WTC11 (cell line): ENCODE data around the gene SYT8. TPM values are rescaled to one million over a fixed set of nuclear protein-coding genes. Genes with fewer than 3 reads are reported as not detected.

ENCODE experiments used
- ATAC-seq: fragments of 200-7000 bp; cut with Tn5 transposase; 2 replicates; pipeline ENCODE4 v1.10.0; 2021; ENCODE audit warnings: mild to moderate bottlenecking, moderate library complexity
- CTCF ChIA-PET: fragments of 300-600 bp; sonication (Branson Sonifier 250); formaldehyde crosslinking; loops from one replicate; lab custom pipeline; 2021; ENCODE audit warnings: antibody characterized with exemption; lab: Charles Lee
- POLR2A ChIA-PET: fragments of 350-600 bp; sonication (Branson Sonifier 250); formaldehyde crosslinking; loops from one replicate; lab custom pipeline; 2021; ENCODE audit warnings: antibody characterized with exemption; lab: Charles Lee
- DNase-seq: peaks from one replicate; pipeline ENCODE4 v3.0.0; 2021; ENCODE audit warnings: low spot score
- H3K27ac Mint-ChIP-seq: 2 replicates; pipeline ENCODE4 v1.8.0; 2021; ENCODE audit warnings: mixed read lengths
- H3K27me3 Mint-ChIP-seq: 2 replicates; pipeline ENCODE4 v1.8.0; 2021; ENCODE audit warnings: low read depth, mild to moderate bottlenecking, moderate library complexity, mixed read lengths
- H3K36me3 Mint-ChIP-seq: 2 replicates; pipeline ENCODE4 v1.8.0; 2021; ENCODE audit warnings: mixed read lengths
- H3K4me1 Mint-ChIP-seq: 2 replicates; pipeline ENCODE4 v1.8.0; 2022; ENCODE audit warnings: mixed read lengths
- H3K4me3 Mint-ChIP-seq: 2 replicates; pipeline ENCODE4 v1.8.0; 2021; ENCODE audit warnings: mild to moderate bottlenecking, moderate library complexity, mixed read lengths
- H3K9me3 Mint-ChIP-seq: 2 replicates; pipeline ENCODE4 v1.8.0; 2021; ENCODE audit warnings: mixed read lengths
- AFF4 ChIP-seq: sonication (generic); formaldehyde crosslinking; IDR thresholded peaks from 2 replicates; pipeline ENCODE4 v1.8.1; 2023; ENCODE audit warnings: mild to moderate bottlenecking, missing genetic modification reagents, borderline replicate concordance
- AR ChIP-seq: fragments of 250-450 bp; sonication (Bioruptor Pico); IDR thresholded peaks from 2 replicates; pipeline ENCODE4 v1.9.0; 2021; ENCODE audit warnings: mild to moderate bottlenecking
- ATF1 ChIP-seq: sonication (generic); formaldehyde crosslinking; IDR thresholded peaks from 2 replicates; pipeline ENCODE4 v1.8.1; 2023; ENCODE audit warnings: mild to moderate bottlenecking, moderate library complexity, missing genetic modification reagents
- CREM ChIP-seq: sonication (generic); formaldehyde crosslinking; IDR thresholded peaks from 2 replicates; pipeline ENCODE4 v1.8.1; 2022; ENCODE audit warnings: mild to moderate bottlenecking, missing genetic modification reagents, moderate library complexity
- CTCF ChIP-seq: fragments of 200-600 bp; IDR thresholded peaks from 2 replicates; pipeline ENCODE4 v1.8.0; 2022; ENCODE audit warnings: antibody characterized with exemption
- E2F1 ChIP-seq: sonication (generic); formaldehyde crosslinking; IDR thresholded peaks from 2 replicates; pipeline ENCODE4 v1.8.0; 2022; ENCODE audit warnings: mild to moderate bottlenecking, missing genetic modification reagents
- ELF4 ChIP-seq: sonication (generic); formaldehyde crosslinking; IDR thresholded peaks from 2 replicates; pipeline ENCODE4 v1.8.1; 2022; ENCODE audit warnings: low read depth, mild to moderate bottlenecking, moderate library complexity, missing genetic modification reagents
- ESRRA ChIP-seq: sonication (generic); formaldehyde crosslinking; IDR thresholded peaks from 2 replicates; pipeline ENCODE4 v1.8.1; 2022; ENCODE audit warnings: mild to moderate bottlenecking, missing genetic modification reagents, borderline replicate concordance
- FOXP1 ChIP-seq: sonication (generic); formaldehyde crosslinking; IDR thresholded peaks from 2 replicates; pipeline ENCODE4 v1.8.0; 2022; ENCODE audit warnings: missing genetic modification reagents, mild to moderate bottlenecking, moderate library complexity, borderline replicate concordance
- JAZF1 ChIP-seq: fragments of 250-450 bp; sonication (Bioruptor Pico); IDR thresholded peaks from 2 replicates; pipeline ENCODE4 v1.9.0; 2021; ENCODE audit warnings: moderate library complexity, mild to moderate bottlenecking, inconsistent platforms
- JUN ChIP-seq: sonication (generic); formaldehyde crosslinking; IDR thresholded peaks from 2 replicates; pipeline ENCODE4 v1.8.0; 2023; ENCODE audit warnings: mild to moderate bottlenecking, missing genetic modification reagents
- NR3C1 ChIP-seq: sonication (generic); formaldehyde crosslinking; conservative IDR thresholded peaks from 2 replicates; pipeline ENCODE4 v1.8.1; 2023; ENCODE audit warnings: low read depth, mild to moderate bottlenecking, missing genetic modification reagents
- OVOL2 ChIP-seq: fragments of 250-450 bp; sonication (Bioruptor Pico); IDR thresholded peaks from 2 replicates; pipeline ENCODE4 v1.9.0; 2021; ENCODE audit warnings: mild to moderate bottlenecking, borderline replicate concordance
- PREB ChIP-seq: sonication (generic); formaldehyde crosslinking; IDR thresholded peaks from 2 replicates; pipeline ENCODE4 v1.8.1; 2022; ENCODE audit warnings: mild to moderate bottlenecking, missing genetic modification reagents, moderate library complexity, borderline replicate concordance
- SMAD4 ChIP-seq: sonication (generic); formaldehyde crosslinking; IDR thresholded peaks from 2 replicates; pipeline ENCODE4 v1.8.0; 2022; ENCODE audit warnings: mild to moderate bottlenecking, missing genetic modification reagents
- SP1 ChIP-seq: sonication (generic); formaldehyde crosslinking; conservative IDR thresholded peaks from 2 replicates; pipeline ENCODE4 v1.8.1; 2022; ENCODE audit warnings: missing genetic modification reagents
- USF2 ChIP-seq: sonication (generic); formaldehyde crosslinking; IDR thresholded peaks from 2 replicates; pipeline ENCODE4 v1.8.1; 2023; ENCODE audit warnings: mild to moderate bottlenecking, missing genetic modification reagents, moderate library complexity
- ZBTB43 ChIP-seq: sonication (generic); formaldehyde crosslinking; IDR thresholded peaks from 2 replicates; pipeline ENCODE4 v1.8.1; 2023; ENCODE audit warnings: mild to moderate bottlenecking, missing genetic modification reagents
- ZNF281 ChIP-seq: sonication (generic); formaldehyde crosslinking; IDR thresholded peaks from 2 replicates; pipeline ENCODE4 v1.8.0; 2023; ENCODE audit warnings: mild to moderate bottlenecking, missing genetic modification reagents
- ZNF423 ChIP-seq: fragments of 250-450 bp; sonication (Bioruptor Pico); IDR thresholded peaks from 2 replicates; pipeline ENCODE4 v2.1.2; 2022; ENCODE audit warnings: mild to moderate bottlenecking, moderate library complexity
- ZNF671 ChIP-seq: fragments of 250-450 bp; sonication (Bioruptor Pico); IDR thresholded peaks from 2 replicates; pipeline ENCODE4 v1.8.0; 2021; ENCODE audit warnings: mild to moderate bottlenecking
- total RNA-seq: library from RNA; stranded (reverse); gene quantifications from 3 replicates; pipeline ENCODE4 v1.2.3, GENCODE V29; 2021

Gene SYT8
- total RNA-seq, 1 experiment from 2014 or later, result 0.37 TPM

GRCh38 chr11:1832211-1832919 is 2.4 kb upstream of the SYT8 start:
- Mint-ChIP-seq H3K9me3 (no peaks in the 10 kb centered on the region), H3K4me3 (peak overlapping the region; percentile 49), H3K36me3 (no peaks in the 10 kb centered on the region), H3K4me1 (0 out of 2 replicates have a peak, but pooled peaks cover 2% of the 10 kb centered on the region), H3K27me3 (peaks cover 5% of the 10 kb centered on the region), H3K27ac (no peak overlapping the region)
- POLR2A ChIA-PET, result interaction anchor here (0.6 to 1.0 kb wide), 2 partner anchors 17 to 153 kb away, joined by 3 read pairs; no protein-coding TSS in a partner anchor
- ATAC-seq (peak; percentile 75), DNase-seq (peak; percentile 77)
- CTCF ChIA-PET, result interaction anchor here (0.6 to 7.8 kb wide), 81 partner anchors 8 to 911 kb away, joined by 3 to 271 read pairs (median 5); partner anchors contain the start of genes CTSD, TNNT3 and TSSC4
- TF ChIP-seq ZNF281 (no peak), JUN (CRISPR knock-in tag) (no peak), CREM (CRISPR knock-in tag) (no peak), USF2 (CRISPR knock-in tag) (no peak), ELF4 (CRISPR knock-in tag) (no peak), ZBTB43 (CRISPR knock-in tag) (no peak), JAZF1 (CRISPR knock-in tag) (no peak), ESRRA (CRISPR knock-in tag) (no peak), E2F1 (CRISPR knock-in tag) (no peak), FOXP1 (CRISPR knock-in tag) (0 out of 2 replicates have a peak, but pooled peaks have one; percentile 15), PREB (CRISPR knock-in tag) (no peak), ZNF671 (CRISPR knock-in tag) (no peak), SP1 (no peak), CTCF (peak; percentile 97), OVOL2 (CRISPR knock-in tag) (no peak), ZNF423 (peak; percentile 88), SMAD4 (CRISPR knock-in tag) (no peak), NR3C1 (no peak), AFF4 (no peak), ATF1 (CRISPR knock-in tag) (no peak), AR (no peak)
